ENCODE data around the gene ATAD5.

GRCh38 chr17:30829022-30829421 is 2.7 kb upstream of the ATAD5 start:
- TF ChIP-seq POLR2A (IDR thresholded peaks at IDR 0.05) (no peak), POLR2AphosphoS5 (IDR thresholded peaks at IDR 0.05) (no peak)
- TF ChIP-seq, protein P1, sequence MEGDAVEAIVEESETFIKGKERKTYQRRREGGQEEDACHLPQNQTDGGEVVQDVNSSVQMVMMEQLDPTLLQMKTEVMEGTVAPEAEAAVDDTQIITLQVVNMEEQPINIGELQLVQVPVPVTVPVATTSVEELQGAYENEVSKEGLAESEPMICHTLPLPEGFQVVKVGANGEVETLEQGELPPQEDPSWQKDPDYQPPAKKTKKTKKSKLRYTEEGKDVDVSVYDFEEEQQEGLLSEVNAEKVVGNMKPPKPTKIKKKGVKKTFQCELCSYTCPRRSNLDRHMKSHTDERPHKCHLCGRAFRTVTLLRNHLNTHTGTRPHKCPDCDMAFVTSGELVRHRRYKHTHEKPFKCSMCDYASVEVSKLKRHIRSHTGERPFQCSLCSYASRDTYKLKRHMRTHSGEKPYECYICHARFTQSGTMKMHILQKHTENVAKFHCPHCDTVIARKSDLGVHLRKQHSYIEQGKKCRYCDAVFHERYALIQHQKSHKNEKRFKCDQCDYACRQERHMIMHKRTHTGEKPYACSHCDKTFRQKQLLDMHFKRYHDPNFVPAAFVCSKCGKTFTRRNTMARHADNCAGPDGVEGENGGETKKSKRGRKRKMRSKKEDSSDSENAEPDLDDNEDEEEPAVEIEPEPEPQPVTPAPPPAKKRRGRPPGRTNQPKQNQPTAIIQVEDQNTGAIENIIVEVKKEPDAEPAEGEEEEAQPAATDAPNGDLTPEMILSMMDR (IDR thresholded peaks at IDR 0.05) = no peak

Data from prostate gland (tissue), 2 donors.